HFF-Myc (cell line): ENCODE data around the gene NPDC1.
"Not testable (repeated sequence)": the region's sequence is repeated elsewhere in the genome, so short reads cannot be mapped to it uniquely, and the experiment has no call there.

Experiments
- DNase-seq: peaks from one replicate; pipeline ENCODE4 v3.0.0-alpha.2; 2011; ENCODE audit warnings: low read depth; ENCODE audit errors: extremely low read depth
- H3K4me3 ChIP-seq: replicated peaks from 2 replicates; pipeline ENCODE4 v1.5.1; 2011; ENCODE audit warnings: low read depth, mild to moderate bottlenecking, control low read depth, low read length
- CTCF ChIP-seq: IDR thresholded peaks from 2 replicates; pipeline ENCODE4 v1.5.1; 2012; ENCODE audit warnings: mild to moderate bottlenecking, low read depth, low read length, control low read depth; ENCODE audit errors: missing control alignments

The NPDC1 gene

GRCh38 chr9:137008312-137008711 lies 37.7 kb downstream of the NPDC1 start:
- no peak overlapping the region for H3K4me3 ChIP-seq
- DNase-seq: no peak
- TF ChIP-seq CTCF: no peak

- TF ChIP-seq CTCF: no peak
- H3K4me3 ChIP-seq: no peak overlapping the region
- DNase-seq: no peak
Observed at GRCh38 chr9:137007816-137008270, 38.1 kb downstream of the NPDC1 start.

GRCh38 chr9:137007108-137007815 lies 38.7 kb downstream of the NPDC1 start:
- DNase-seq: no peak
- TF ChIP-seq CTCF: no peak
- no peak overlapping the region for H3K4me3 ChIP-seq

GRCh38 chr9:137006116-137007003 lies 39.6 kb downstream of the NPDC1 start:
- H3K4me3 ChIP-seq: no peak overlapping the region
- no peak for TF ChIP-seq CTCF
- DNase-seq: no peak

GRCh38 chr9:137004285-137004684 lies 41.7 kb downstream of the NPDC1 start:
- peak; percentile 36 for TF ChIP-seq CTCF
- not testable (repeated sequence) for DNase-seq, H3K4me3 ChIP-seq

- no peak for DNase-seq
- no peak for TF ChIP-seq CTCF
- H3K4me3 ChIP-seq: no peak overlapping the region
Observed at GRCh38 chr9:137002646-137003041, 43.3 kb downstream of the NPDC1 start.
